Amniotic epithelial cell (primary cell): Measurements from ENCODE around the gene PSMC5.
"Not testable (repeated sequence)": the region's sequence is repeated elsewhere in the genome, so short reads cannot be mapped to it uniquely, and the experiment has no call there.

Experiments used
- DNase-seq: peaks from one replicate; pipeline ENCODE4 v3.0.0-alpha.2; 2010; ENCODE audit warnings: low read depth

The PSMC5 gene

DNA sequence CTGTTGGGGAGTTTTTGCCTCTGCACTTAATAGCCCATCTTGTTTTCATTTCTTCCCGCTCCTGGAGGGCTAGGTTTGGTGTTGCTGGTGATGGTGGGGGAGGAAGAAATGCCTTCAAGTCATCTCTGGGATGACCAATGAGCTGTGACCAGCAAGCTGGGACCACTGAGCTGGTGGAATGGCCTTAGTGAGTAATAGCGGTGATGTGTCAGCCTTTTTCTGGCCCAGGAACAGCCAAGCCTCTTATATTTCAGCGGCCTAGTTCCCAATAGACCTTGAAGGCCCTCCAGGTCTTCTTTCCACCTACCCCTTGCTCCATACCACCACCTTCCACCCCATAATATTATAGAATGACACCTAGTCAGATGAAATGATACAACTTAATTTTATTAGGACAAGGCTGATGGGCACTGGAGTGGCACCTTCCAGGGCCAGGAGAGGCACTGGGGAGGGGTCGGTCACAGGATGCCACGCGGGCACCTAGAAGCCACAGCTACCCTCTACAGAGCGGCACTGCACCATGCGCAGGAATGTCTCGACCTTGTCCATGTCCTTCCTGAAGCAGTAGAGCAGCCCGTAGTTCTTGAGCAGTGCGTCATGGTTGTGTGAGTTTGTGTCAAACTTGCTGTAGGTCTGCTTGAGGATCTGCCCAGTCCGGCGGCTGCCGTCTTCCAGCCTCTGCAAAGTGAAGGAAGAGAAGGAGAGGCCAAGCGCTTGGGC lies 44.6 kb downstream of the PSMC5 start:
- not testable (repeated sequence) for DNase-seq

DNA sequence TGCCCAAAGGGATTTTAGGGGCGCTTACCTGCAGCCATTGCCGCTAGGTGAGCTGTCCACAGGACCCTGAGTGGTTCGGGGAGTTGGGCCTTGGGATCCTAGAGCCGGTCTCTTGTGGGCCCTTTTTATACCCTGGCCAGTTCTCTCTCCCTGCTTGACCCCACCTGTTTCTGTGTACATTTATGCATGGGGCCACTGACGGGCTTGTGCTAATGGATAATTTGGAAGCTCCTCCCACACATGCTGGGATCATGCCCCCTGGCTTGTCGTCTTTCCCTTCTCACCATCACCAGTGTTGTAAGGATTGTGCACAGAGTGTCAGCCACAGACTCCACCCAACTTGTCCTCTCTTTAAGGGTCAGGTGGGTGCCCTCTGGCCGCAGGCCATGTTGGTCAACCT lies 46.3 kb downstream of the PSMC5 start, which contains the start of gene CSH2:
CSH2 (minus strand) TSS at position 101 of the 400 bp plus-strand sequence; CDS start at position 38, 63 bp downstream.
- not testable (repeated sequence) for DNase-seq

DNA sequence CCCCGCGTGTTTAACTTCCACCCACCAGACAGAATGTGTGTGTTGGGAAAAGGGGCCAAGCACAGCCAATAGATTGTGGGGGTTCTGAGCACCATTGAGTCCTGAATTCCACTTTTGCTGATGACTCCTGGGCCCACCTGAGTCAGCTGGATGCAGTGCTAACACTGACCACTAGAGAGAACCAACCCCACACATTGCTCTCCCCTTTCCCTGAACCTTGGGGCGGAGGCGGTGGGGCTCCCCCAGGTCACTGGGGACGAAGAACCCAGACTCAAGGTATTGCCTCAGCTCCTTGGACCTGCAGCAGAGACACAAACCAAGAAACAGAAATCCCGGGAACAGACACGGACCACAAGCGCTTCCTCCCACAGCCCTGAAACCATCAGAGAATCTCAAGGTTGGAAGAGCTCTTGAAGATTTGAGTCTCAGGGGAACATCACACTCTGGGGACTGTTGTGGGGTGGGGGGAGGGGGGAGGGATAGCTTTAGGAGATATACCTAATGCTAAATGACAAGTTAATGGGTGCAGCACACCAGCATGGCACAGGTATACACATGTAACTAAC lies 46.9 kb downstream of the PSMC5 start:
- not testable (repeated sequence) for DNase-seq

DNA sequence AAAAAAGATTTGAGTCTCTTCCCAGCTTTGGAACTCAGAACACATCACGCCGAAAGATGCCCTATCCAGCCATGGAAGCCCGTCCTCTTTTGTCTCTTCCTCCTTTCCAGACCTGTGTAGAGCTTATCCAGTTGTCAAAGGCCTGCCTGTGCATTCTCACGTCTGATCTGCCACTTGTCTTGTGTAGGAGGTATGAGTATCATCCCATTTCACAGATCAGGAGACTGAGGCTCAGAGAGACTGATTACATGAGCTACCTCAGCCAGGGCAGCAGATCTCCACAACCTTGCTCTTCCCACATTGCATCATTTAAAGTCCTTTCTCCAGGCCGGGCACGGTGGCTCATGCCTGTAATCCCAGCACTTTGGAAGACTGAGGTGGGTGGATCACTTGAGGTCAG lies 47.5 kb downstream of the PSMC5 start:
- DNase-seq: not testable (repeated sequence)

DNA sequence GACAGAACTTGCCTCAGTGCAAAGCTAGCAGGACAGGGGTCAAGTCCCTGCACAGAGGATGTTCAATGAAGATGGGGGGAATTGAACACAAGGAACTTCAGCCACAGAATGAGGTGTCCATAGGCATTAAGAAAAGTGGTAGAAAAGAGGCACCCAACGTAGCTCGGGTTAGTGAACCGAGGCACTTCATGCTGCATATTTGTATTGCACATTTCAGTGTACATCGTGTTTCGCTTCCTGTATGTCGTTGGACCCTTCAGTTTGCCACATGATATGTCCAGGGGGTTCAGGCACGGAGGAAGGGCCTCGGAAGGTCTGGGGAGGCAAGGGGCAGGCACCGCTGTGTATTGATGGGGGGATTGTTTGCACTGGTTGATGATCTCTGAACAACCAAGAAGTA lies 51.2 kb downstream of the PSMC5 start:
- DNase-seq: not testable (repeated sequence)

DNA sequence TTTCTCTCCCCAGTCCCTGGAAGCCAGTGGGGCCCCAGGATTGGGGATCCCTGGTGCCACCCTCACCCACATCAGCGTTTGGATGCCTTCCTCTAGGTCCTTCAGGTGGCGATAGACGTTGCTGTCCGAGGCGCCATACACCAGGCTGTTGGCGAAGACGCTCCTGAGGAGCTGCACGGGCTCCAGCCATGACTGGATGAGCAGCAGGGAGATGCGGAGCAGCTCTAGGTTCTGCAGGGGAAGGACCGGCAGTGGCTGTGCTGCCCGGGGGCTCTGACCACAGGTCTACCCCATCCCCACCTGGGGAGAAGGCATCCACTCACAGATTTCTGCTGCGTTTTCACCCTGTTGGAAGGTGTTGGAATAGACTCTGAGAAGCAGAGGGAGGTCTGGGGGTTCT lies 53.5 kb downstream of the PSMC5 start:
- DNase-seq: no peak

DNA sequence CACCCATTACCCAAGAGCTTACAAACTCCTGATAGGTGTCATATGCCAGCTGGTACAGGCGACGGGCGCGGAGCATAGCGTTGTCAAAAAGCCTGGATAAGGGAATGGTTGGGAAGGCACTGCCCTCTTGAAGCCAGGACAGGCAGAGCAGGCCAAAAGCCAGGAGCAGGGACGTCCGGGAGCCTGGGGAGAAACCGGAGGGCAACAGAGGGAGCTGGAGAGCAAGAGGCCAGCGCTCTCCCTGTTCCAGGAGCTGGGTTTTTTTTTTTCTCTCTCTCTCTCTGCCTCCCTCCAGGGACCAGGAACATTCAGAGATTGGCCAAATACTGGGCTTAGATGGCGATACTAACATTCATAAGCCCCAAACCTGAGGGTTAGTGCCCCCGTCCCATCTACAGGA lies 54.1 kb downstream of the PSMC5 start:
- not testable (repeated sequence) for DNase-seq
